Testis (tissue), 3 donors: ENCODE measurements around the gene CRNKL1. TPM values are rescaled to one million over a fixed set of nuclear protein-coding genes. Genes with fewer than 3 reads are reported as not detected.

ENCODE experiments used
- DNase-seq: peaks from one replicate; pipeline ENCODE4 v3.0.0-alpha.2; 2019
- H3K27ac ChIP-seq, 2 donors: fragments of 200-600 bp; sonication (generic); one replicate each; pipeline ENCODE4 v1.5.1; 2019
- H3K27me3 ChIP-seq: fragments of 200-600 bp; sonication (generic); one replicate; pipeline ENCODE4 v1.5.1; 2019
- H3K36me3 ChIP-seq: fragments of 200-600 bp; sonication (generic); one replicate; pipeline ENCODE4 v1.5.1; 2017; ENCODE audit warnings: low read depth; ENCODE audit errors: missing control alignments
- H3K4me1 ChIP-seq: fragments of 200-600 bp; sonication (generic); one replicate; pipeline ENCODE4 v1.5.1; 2019
- H3K4me3 ChIP-seq, 2 donors: fragments of 200-600 bp; sonication (generic); one replicate each; pipeline ENCODE4 v1.5.1; 2017 to 2019
- H3K9me3 ChIP-seq: fragments of 200-600 bp; sonication (generic); one replicate; pipeline ENCODE4 v1.5.1; 2017
- CTCF ChIP-seq, 3 experiments: fragments of 450-650 bp in 2 of 3; fragments of 200-600 bp in 1 of 3; sonication (generic) in 1 of 3; IDR thresholded peaks; one replicate each; pipeline ENCODE4 v1.5.1; 2016 to 2019; ENCODE audit warnings: antibody characterized with exemption in 3 of 3, mild to moderate bottlenecking in 2 of 3, moderate library complexity in 1 of 3
- POLR2A ChIP-seq: fragments of 450-650 bp; IDR thresholded peaks from one replicate; pipeline ENCODE4 v1.6.1; 2017; ENCODE audit warnings: antibody characterized with exemption, mild to moderate bottlenecking, moderate library complexity
- WGBS, 2 donors: methylation state at CpG; one replicate each; pipeline ENCODE4 v1.1.5; 2018; 5-methylcytosine and 5-hydroxymethylcytosine counted together
- intact Hi-C: fragments of 100-400 bp; cut with DNase I; formaldehyde crosslinking; loops from one replicate; pipeline ENCODE4 v1.15.1; 2023; ENCODE audit warnings: low total_unique reads
- polyA plus RNA-seq: library from polyadenylated mRNA; stranded (reverse); fragments of 350-450 nt; fragmentation: Illumina TruSeq; extraction: RNeasy Lipid Tissue Mini Kit (QIAGEN cat#74804); gene quantifications from one replicate; pipeline ENCODE4 v1.2.3, GENCODE V29; 2014; ENCODE audit warnings: low read depth, low replicate concordance; ENCODE audit not compliant: insufficient read depth
- total RNA-seq, 2 donors: library from RNA; depleted of rRNA; stranded (reverse); fragments of >200 nt; gene quantifications; one replicate each; pipeline ENCODE4 v1.2.3, GENCODE V29; 2016

The CRNKL1 gene
- total and polyA plus RNA-seq, 3 donors from 2014 or later: 22.1 to 26.9 (median 26.3) TPM

GRCh38 chr20:19991854-19992253, 60.4 kb downstream of the CRNKL1 start:
- no peak overlapping the region for H3K27ac ChIP-seq
- H3K27me3 ChIP-seq: no peaks in the 10 kb centered on the region
- WGBS, 2 donors: 76 to 79% methylated on average over 2 of the region's 2 CpGs
- H3K9me3 ChIP-seq: no peaks in the 10 kb centered on the region
- H3K4me3 ChIP-seq: no peak overlapping the region
- H3K4me1 ChIP-seq: peaks cover 28% of the 10 kb centered on the region
- TF ChIP-seq CTCF (IDR thresholded peaks at IDR 0.05) (no peak), POLR2A (no peak)
- DNase-seq: no peak
- H3K36me3 ChIP-seq: no peaks in the 10 kb centered on the region
- intact Hi-C loops: loop anchor here (10.0 kb wide), 1 partner anchor 207 kb away; no protein-coding TSS in a partner anchor

- no peaks in the 10 kb centered on the region for H3K9me3 ChIP-seq
Observed at GRCh38 chr20:19991308-19991707, 61.0 kb downstream of the CRNKL1 start.

GRCh38 chr20:19990850-19991249, 61.4 kb downstream of the CRNKL1 start:
- Histone ChIP-seq H3K36me3 (no peaks in the 10 kb centered on the region), H3K9me3 (no peaks in the 10 kb centered on the region), H3K27ac (no peak overlapping the region), H3K4me3 (no peak overlapping the region), H3K27me3 (no peaks in the 10 kb centered on the region), H3K4me1 (peaks cover 32% of the 10 kb centered on the region)
- no peak for DNase-seq
- WGBS, 2 donors: 75 to 78% methylated on average over 5 of the region's 5 CpGs
- no peak for TF ChIP-seq CTCF (IDR thresholded peaks at IDR 0.05)
- no peak for TF ChIP-seq POLR2A
- intact Hi-C loops: loop anchor here (10.0 kb wide), 1 partner anchor 206 kb away; no protein-coding TSS in a partner anchor

More at GRCh38 chr20:19991308-19991707, 61.0 kb downstream of the CRNKL1 start:
- WGBS, 2 donors: 53 to 55% methylated on average over 1 of the region's 1 CpG
- no peak overlapping the region for H3K4me3 ChIP-seq
- H3K36me3 ChIP-seq: no peaks in the 10 kb centered on the region
- no peaks in the 10 kb centered on the region for H3K27me3 ChIP-seq
- H3K27ac ChIP-seq: no peak overlapping the region
- peaks cover 31% of the 10 kb centered on the region for H3K4me1 ChIP-seq
- TF ChIP-seq CTCF (IDR thresholded peaks at IDR 0.05) (no peak), POLR2A (no peak)
- intact Hi-C loops: loop anchor here (10.0 kb wide), 1 partner anchor 207 kb away; no protein-coding TSS in a partner anchor
- DNase-seq: no peak

GRCh38 chr20:19987046-19987445, 65.2 kb downstream of the CRNKL1 start:
- no peaks in the 10 kb centered on the region for H3K9me3 ChIP-seq
- intact Hi-C loops: no loop called here
- TF ChIP-seq POLR2A (no peak), CTCF (IDR thresholded peaks at IDR 0.05) (no peak)
- 84 to 88% methylated on average over 4 of the region's 4 CpGs for WGBS, 2 donors
- peaks cover 23% of the 10 kb centered on the region for H3K4me1 ChIP-seq
- no peak overlapping the region for H3K27ac ChIP-seq
- DNase-seq: no peak
- H3K36me3 ChIP-seq: no peaks in the 10 kb centered on the region
- H3K4me3 ChIP-seq: no peak overlapping the region
- no peaks in the 10 kb centered on the region for H3K27me3 ChIP-seq

GRCh38 chr20:19986419-19986818, 65.8 kb downstream of the CRNKL1 start:
- intact Hi-C loops: no loop called here
- 42 to 53% methylated on average over 6 of the region's 6 CpGs for WGBS, 2 donors
- H3K36me3 ChIP-seq: no peaks in the 10 kb centered on the region
- TF ChIP-seq CTCF (IDR thresholded peaks at IDR 0.05): no peak
- no peak for TF ChIP-seq POLR2A
- no peak overlapping the region for H3K27ac ChIP-seq
- H3K4me1 ChIP-seq: peaks cover 17% of the 10 kb centered on the region
- no peak for DNase-seq
- H3K27me3 ChIP-seq: no peaks in the 10 kb centered on the region
- no peaks in the 10 kb centered on the region for H3K9me3 ChIP-seq
- H3K4me3 ChIP-seq: no peak overlapping the region
